Measurements from ENCODE around the gene ENGASE. TPM values are rescaled to one million over a fixed set of nuclear protein-coding genes. Genes with fewer than 3 reads are reported as not detected.

ENGASE gene
- total and polyA plus RNA-seq, 2 donors (not counting 1 experiment from before 2014, with no cell fraction given): 3.6 to 14.9 TPM

DNA sequence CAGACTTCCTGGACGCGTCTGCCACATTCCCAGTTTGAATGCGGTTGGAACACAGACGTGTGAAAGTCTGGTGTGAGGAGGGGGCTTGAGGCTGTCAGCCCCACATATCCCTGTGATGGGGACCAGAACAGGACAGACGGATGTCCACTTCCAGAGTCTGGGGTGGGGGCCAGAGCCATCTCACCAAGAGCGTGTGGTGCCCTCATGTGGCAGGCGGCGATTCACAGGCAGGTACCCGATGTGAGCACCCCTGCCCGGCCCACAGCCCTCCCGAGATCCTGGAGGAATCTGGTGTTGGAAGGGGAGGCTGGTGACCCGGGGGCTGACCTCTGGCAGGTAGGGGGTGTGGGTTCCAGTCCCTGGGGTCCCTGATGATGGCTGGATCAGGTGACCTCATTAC, 51.5 kb downstream of the ENGASE start:
- no peak overlapping the region for H3K4me2 ChIP-seq (ENCODE audit: extremely low read depth, insufficient read depth, low read length)
- no peaks in the 10 kb centered on the region for H3K9me3 ChIP-seq (ENCODE audit: control insufficient read depth, insufficient read depth, low read depth, low read length)
- H3K9ac ChIP-seq (ENCODE audit: insufficient read depth, low read length): no peak overlapping the region
- H3K79me2 ChIP-seq (ENCODE audit: control insufficient read depth, insufficient read depth, low read length): no peaks in the 10 kb centered on the region
- H4K20me1 ChIP-seq (ENCODE audit: control insufficient read depth, extremely low read depth, insufficient read depth, low read length): no peaks in the 10 kb centered on the region
- H3K27me3 ChIP-seq (ENCODE audit: control insufficient read depth, insufficient read depth, low read length): peaks cover 9% of the 10 kb centered on the region
- H3K36me3 ChIP-seq (ENCODE audit: control insufficient read depth, insufficient read depth, low read length): no peaks in the 10 kb centered on the region
- DNase-seq (ENCODE audit: low read depth in 2 of 2): no peak
- H2AFZ ChIP-seq (ENCODE audit: low read length): no peak overlapping the region
- H3K27ac ChIP-seq (ENCODE audit: insufficient read depth, low read length): no peak overlapping the region
- H3K4me1 ChIP-seq (ENCODE audit: control insufficient read depth, extremely low read depth, insufficient read depth, low read length): no peaks in the 10 kb centered on the region
- H3K4me3 ChIP-seq (replicated peaks in 1 of 4; ENCODE audit: control extremely low read depth in 1 of 4, insufficient read depth in 1 of 4, low read depth in 3 of 4, low read length in 4 of 4): no peak overlapping the region
- TF ChIP-seq EZH2 (IDR thresholded peaks at IDR 0.05; ENCODE audit: low read length, missing control alignments): no peak
- TF ChIP-seq, protein P1, sequence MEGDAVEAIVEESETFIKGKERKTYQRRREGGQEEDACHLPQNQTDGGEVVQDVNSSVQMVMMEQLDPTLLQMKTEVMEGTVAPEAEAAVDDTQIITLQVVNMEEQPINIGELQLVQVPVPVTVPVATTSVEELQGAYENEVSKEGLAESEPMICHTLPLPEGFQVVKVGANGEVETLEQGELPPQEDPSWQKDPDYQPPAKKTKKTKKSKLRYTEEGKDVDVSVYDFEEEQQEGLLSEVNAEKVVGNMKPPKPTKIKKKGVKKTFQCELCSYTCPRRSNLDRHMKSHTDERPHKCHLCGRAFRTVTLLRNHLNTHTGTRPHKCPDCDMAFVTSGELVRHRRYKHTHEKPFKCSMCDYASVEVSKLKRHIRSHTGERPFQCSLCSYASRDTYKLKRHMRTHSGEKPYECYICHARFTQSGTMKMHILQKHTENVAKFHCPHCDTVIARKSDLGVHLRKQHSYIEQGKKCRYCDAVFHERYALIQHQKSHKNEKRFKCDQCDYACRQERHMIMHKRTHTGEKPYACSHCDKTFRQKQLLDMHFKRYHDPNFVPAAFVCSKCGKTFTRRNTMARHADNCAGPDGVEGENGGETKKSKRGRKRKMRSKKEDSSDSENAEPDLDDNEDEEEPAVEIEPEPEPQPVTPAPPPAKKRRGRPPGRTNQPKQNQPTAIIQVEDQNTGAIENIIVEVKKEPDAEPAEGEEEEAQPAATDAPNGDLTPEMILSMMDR (conservative IDR thresholded peaks at IDR 0.05 in 1 of 2, IDR thresholded peaks at IDR 0.05 in 1 of 2; ENCODE audit: low read depth in 1 of 2, low read length in 2 of 2): no peak

DNA sequence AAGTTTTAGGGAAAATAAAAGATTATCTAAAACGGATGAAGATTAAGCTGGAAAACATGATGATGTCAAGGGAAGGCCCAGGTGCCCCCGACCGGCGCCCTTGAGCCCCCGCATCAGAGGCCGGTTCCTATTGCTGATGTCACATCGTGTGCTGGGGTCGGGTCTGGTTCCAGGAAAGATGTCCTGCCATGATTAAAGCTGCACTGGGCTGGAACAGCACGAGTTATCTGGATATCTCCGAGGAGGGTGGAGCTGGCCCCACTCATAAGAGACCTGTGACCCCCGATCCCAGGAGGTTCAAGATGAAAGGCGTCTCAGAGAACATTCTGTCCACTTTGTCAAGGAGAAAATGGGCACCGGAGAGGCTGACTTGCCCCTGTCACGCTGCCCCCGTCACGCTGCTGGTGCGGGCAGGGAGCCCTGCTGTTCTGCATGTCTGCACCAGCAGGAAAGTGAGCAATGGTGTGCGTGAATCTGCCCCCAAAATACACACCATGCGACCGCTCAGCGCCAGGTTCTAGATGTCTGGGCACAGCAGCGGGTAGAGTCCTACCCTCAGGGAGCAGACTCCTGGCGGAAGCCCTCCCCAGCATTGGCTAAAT, 53.0 kb downstream of the ENGASE start:
- no peak overlapping the region for H3K4me3 ChIP-seq (replicated peaks in 1 of 4; ENCODE audit: control extremely low read depth in 1 of 4, insufficient read depth in 1 of 4, low read depth in 3 of 4, low read length in 4 of 4)
- H4K20me1 ChIP-seq (ENCODE audit: control insufficient read depth, extremely low read depth, insufficient read depth, low read length): no peaks in the 10 kb centered on the region
- no peak overlapping the region for H3K4me2 ChIP-seq (ENCODE audit: extremely low read depth, insufficient read depth, low read length)
- H3K27me3 ChIP-seq (ENCODE audit: control insufficient read depth, insufficient read depth, low read length): peaks cover 9% of the 10 kb centered on the region
- no peak overlapping the region for H3K27ac ChIP-seq (ENCODE audit: insufficient read depth, low read length)
- no peak for TF ChIP-seq EZH2 (IDR thresholded peaks at IDR 0.05; ENCODE audit: low read length, missing control alignments)
- no peak overlapping the region for H3K9ac ChIP-seq (ENCODE audit: insufficient read depth, low read length)
- H2AFZ ChIP-seq (ENCODE audit: low read length): no peak overlapping the region
- H3K4me1 ChIP-seq (ENCODE audit: control insufficient read depth, extremely low read depth, insufficient read depth, low read length): no peaks in the 10 kb centered on the region
- no peak for DNase-seq (ENCODE audit: low read depth in 2 of 2)
- H3K36me3 ChIP-seq (ENCODE audit: control insufficient read depth, insufficient read depth, low read length): no peaks in the 10 kb centered on the region
- H3K79me2 ChIP-seq (ENCODE audit: control insufficient read depth, insufficient read depth, low read length): no peaks in the 10 kb centered on the region
- no peaks in the 10 kb centered on the region for H3K9me3 ChIP-seq (ENCODE audit: control insufficient read depth, insufficient read depth, low read depth, low read length)

DNA sequence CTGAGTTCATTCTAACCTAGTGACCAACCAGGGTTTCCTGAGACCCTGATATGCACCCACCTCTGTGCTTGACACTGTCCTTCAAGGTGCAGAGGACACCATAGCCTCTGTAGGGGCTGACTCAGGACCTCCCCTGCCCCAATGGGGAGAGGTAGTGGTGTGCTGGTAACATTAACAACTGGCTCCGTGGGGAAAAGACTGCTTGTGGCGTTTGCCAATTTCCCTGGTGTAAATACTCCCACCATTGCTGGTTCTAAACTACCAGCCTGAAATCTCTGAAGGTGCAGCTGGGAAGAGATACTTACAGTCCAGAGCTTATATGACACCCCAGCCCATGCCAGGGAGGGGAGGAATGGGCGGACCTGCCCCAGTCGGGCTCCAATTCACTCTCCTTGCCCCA, 54.9 kb downstream of the ENGASE start:
- Histone ChIP-seq H2AFZ (ENCODE audit: low read length) (no peak overlapping the region), H3K4me2 (ENCODE audit: extremely low read depth, insufficient read depth, low read length) (no peak overlapping the region), H3K27me3 (ENCODE audit: control insufficient read depth, insufficient read depth, low read length) (peaks cover 9% of the 10 kb centered on the region), H3K36me3 (ENCODE audit: control insufficient read depth, insufficient read depth, low read length) (no peaks in the 10 kb centered on the region), H3K4me3 (replicated peaks in 1 of 4; ENCODE audit: control extremely low read depth in 1 of 4, insufficient read depth in 1 of 4, low read depth in 3 of 4, low read length in 4 of 4) (no peak overlapping the region), H4K20me1 (ENCODE audit: control insufficient read depth, extremely low read depth, insufficient read depth, low read length) (no peaks in the 10 kb centered on the region), H3K9me3 (ENCODE audit: control insufficient read depth, insufficient read depth, low read depth, low read length) (no peaks in the 10 kb centered on the region), H3K9ac (ENCODE audit: insufficient read depth, low read length) (no peak overlapping the region), H3K4me1 (ENCODE audit: control insufficient read depth, extremely low read depth, insufficient read depth, low read length) (no peaks in the 10 kb centered on the region), H3K79me2 (ENCODE audit: control insufficient read depth, insufficient read depth, low read length) (no peaks in the 10 kb centered on the region), H3K27ac (ENCODE audit: insufficient read depth, low read length) (no peak overlapping the region)
- no peak for DNase-seq (ENCODE audit: low read depth in 2 of 2)
- TF ChIP-seq, protein P1 (conservative IDR thresholded peaks at IDR 0.05 in 1 of 2, IDR thresholded peaks at IDR 0.05 in 1 of 2; ENCODE audit: low read depth in 1 of 2, low read length in 2 of 2): no peak
- TF ChIP-seq EZH2 (IDR thresholded peaks at IDR 0.05; ENCODE audit: low read length, missing control alignments): no peak
